ENCODE results near the gene MUC5B. TPM values are rescaled to one million over a fixed set of nuclear protein-coding genes. Genes with fewer than 3 reads are reported as not detected.

The MUC5B gene
- total RNA-seq, 1 experiment from 2014 or later, result 2.1 TPM

GRCh38 chr11:1303973-1304372 is 81.1 kb downstream of the MUC5B start:
- ChIA-PET POLR2A (ENCODE audit: unreplicated experiment) (no interaction called here), CTCF (no interaction called here)
- H3K79me2 ChIP-seq (ENCODE audit: low read depth), result peaks cover 57% of the 10 kb centered on the region
- H2AFZ ChIP-seq, result no peak overlapping the region
- no peak for DNase-seq
- H3K4me3 ChIP-seq, result no peak overlapping the region
- TF ChIP-seq EZH2 (IDR thresholded peaks at IDR 0.05; ENCODE audit: low read depth) (no peak), CTCF (conservative IDR thresholded peaks at IDR 0.05) (no peak)
- no peaks in the 10 kb centered on the region for H3K9me3 ChIP-seq (ENCODE audit: insufficient read depth, low read depth)
- peaks cover 5% of the 10 kb centered on the region; the same call in 1 of the 2 replicates for H3F3A ChIP-seq (ENCODE audit: insufficient read depth, low read depth)
- no peak overlapping the region for H3K27ac ChIP-seq
- H3K4me1 ChIP-seq (replicated peaks; ENCODE audit: insufficient read depth), result peaks cover 22% of the 10 kb centered on the region
- no TSS peak for BruUV-seq (replicated peaks)
- H4K20me1 ChIP-seq (ENCODE audit: insufficient read depth), result peaks cover 8% of the 10 kb centered on the region
- H3K27me3 ChIP-seq (ENCODE audit: insufficient read depth, low read depth), result no peaks in the 10 kb centered on the region
- no peaks in the 10 kb centered on the region for H3K36me3 ChIP-seq (ENCODE audit: low read depth)
- H3K4me2 ChIP-seq, result peak overlapping the region; percentile 26; the same call in 1 of the 2 replicates
- intact Hi-C loops (cut with micrococcal nuclease; ENCODE audit: unreplicated experiment), result no loop called here
- no peaks in the 10 kb centered on the region for H3K9me2 ChIP-seq (ENCODE audit: insufficient read depth)

DNA sequence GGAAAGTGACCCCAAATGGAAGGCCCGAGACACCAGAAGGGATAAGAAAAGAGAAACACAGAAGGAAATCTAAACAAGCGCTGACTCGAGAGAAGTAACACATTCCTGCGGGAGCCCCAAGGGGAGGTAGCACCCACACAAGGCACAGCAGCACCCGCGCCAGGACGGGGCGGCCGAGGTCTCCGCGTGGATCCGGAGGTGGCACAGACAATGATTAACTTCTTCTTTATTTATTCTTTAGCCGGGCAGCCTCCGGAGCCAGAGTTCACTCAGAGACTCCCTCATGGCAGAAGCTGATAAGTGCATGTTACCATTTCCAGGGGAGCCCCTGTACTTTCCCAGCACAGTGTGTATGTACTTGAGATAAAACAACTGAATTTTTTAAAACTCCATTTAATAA is 81.5 kb downstream of the MUC5B start:
- Histone ChIP-seq H3K4me3 (no peak overlapping the region), H4K20me1 (ENCODE audit: insufficient read depth) (peaks cover 7% of the 10 kb centered on the region; the same call in 1 of the 2 replicates), H3K27ac (no peak overlapping the region), H3K27me3 (ENCODE audit: insufficient read depth, low read depth) (no peaks in the 10 kb centered on the region), H3K79me2 (ENCODE audit: low read depth) (peaks cover 57% of the 10 kb centered on the region), H3F3A (ENCODE audit: insufficient read depth, low read depth) (peaks cover 5% of the 10 kb centered on the region; the same call in 1 of the 2 replicates), H3K4me2 (0 out of 2 replicates have a peak overlapping the region, but pooled peaks have one; percentile 26), H3K36me3 (ENCODE audit: low read depth) (no peaks in the 10 kb centered on the region), H3K4me1 (replicated peaks; ENCODE audit: insufficient read depth) (peaks cover 19% of the 10 kb centered on the region), H3K9me2 (ENCODE audit: insufficient read depth) (no peaks in the 10 kb centered on the region), H3K9me3 (ENCODE audit: insufficient read depth, low read depth) (no peaks in the 10 kb centered on the region), H2AFZ (no peak overlapping the region)
- BruUV-seq (replicated peaks), result no TSS peak
- TF ChIP-seq CTCF (conservative IDR thresholded peaks at IDR 0.05) (no peak), EZH2 (IDR thresholded peaks at IDR 0.05; ENCODE audit: low read depth) (no peak)
- POLR2A ChIA-PET (ENCODE audit: unreplicated experiment), result no interaction called here
- CTCF ChIA-PET, result no interaction called here
- no peak for DNase-seq
- intact Hi-C loops (cut with micrococcal nuclease; ENCODE audit: unreplicated experiment), result no loop called here

DNA sequence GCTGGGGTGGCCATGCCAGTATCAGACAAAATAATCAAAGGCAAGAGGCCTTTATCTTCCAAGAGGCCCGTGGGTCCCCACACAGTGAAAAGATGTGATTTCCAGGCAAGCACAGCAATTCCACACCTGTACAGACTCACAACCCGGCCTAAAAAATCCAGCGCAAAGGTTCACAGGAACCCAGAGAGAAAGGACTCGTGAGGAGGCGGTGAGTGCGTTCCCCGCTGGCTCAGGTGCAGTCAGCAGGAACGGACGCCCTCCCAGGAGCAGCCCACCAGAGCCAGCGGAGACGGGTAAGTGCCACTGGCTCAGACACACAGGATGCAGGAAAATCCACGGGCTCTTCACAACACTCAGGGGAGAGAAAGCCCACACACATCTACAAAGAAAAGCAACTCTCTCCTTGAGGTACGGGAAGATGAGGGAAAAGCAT is 82.2 kb downstream of the MUC5B start:
- POLR2A ChIA-PET (ENCODE audit: unreplicated experiment), result no interaction called here
- no peak overlapping the region for H3K4me3 ChIP-seq
- H3K4me2 ChIP-seq, result no peak overlapping the region
- H3K4me1 ChIP-seq (replicated peaks; ENCODE audit: insufficient read depth), result peaks cover 13% of the 10 kb centered on the region
- H3K9me2 ChIP-seq (ENCODE audit: insufficient read depth), result no peaks in the 10 kb centered on the region
- no peak for TF ChIP-seq EZH2 (IDR thresholded peaks at IDR 0.05; ENCODE audit: low read depth)
- no peak for TF ChIP-seq CTCF (conservative IDR thresholded peaks at IDR 0.05)
- H3F3A ChIP-seq (ENCODE audit: insufficient read depth, low read depth), result peaks cover 5% of the 10 kb centered on the region; the same call in 1 of the 2 replicates
- no peak for DNase-seq
- H3K27me3 ChIP-seq (ENCODE audit: insufficient read depth, low read depth), result no peaks in the 10 kb centered on the region
- H4K20me1 ChIP-seq (ENCODE audit: insufficient read depth), result peaks cover 3% of the 10 kb centered on the region; the same call in 1 of the 2 replicates
- BruUV-seq (replicated peaks), result no TSS peak
- intact Hi-C loops (cut with micrococcal nuclease; ENCODE audit: unreplicated experiment), result loop anchor here (5.0 kb wide), 1 partner anchor 82 kb away; the partner anchor contains the start of gene BRSK2
- no peak overlapping the region for H3K27ac ChIP-seq
- peaks cover 57% of the 10 kb centered on the region for H3K79me2 ChIP-seq (ENCODE audit: low read depth)
- CTCF ChIA-PET, result no interaction called here
- H3K36me3 ChIP-seq (ENCODE audit: low read depth), result no peaks in the 10 kb centered on the region
- H3K9me3 ChIP-seq (ENCODE audit: insufficient read depth, low read depth), result no peaks in the 10 kb centered on the region
- H2AFZ ChIP-seq, result no peak overlapping the region

Data from PC-9 (cell line).